Stimulated activated CD8-positive, alpha-beta memory T cell treated with anti-CD3 and anti-CD28 coated beads, Interleukin-15, amount 100 ng/mL, for 4 hours (primary cell): Measurements from ENCODE around the gene KIF9.
"Not testable (repeated sequence)": the region's sequence is repeated elsewhere in the genome, so short reads cannot be mapped to it uniquely, and the experiment has no call there.

Experiments used
- DNase-seq, 2 donors: peaks; one replicate each; pipeline ENCODE4 v3.0.0-alpha.2; 2020; ENCODE audit warnings: low read depth in 2 of 2

KIF9 gene

GRCh38 chr3:47282424-47283192 lies at the start of gene KIF9, which contains the start of gene KLHL18:
TSS of gene KIF9 (minus strand) at chr3:47282799. CDS start at chr3:47277374, 5,425 bp downstream.
TSS of gene KLHL18 (plus strand) at chr3:47282944. CDS start at chr3:47282966, 22 bp downstream.
- peak; percentile 91 for DNase-seq

GRCh38 chr3:47324278-47324865 lies 41.8 kb upstream of the KIF9 start:
- peak in 1 of 2 donors; percentile 5 for DNase-seq

- DNase-seq = no peak
These were observed 41.1 kb upstream of the KIF9 start for GRCh38 chr3:47323431-47324277.

DNA sequence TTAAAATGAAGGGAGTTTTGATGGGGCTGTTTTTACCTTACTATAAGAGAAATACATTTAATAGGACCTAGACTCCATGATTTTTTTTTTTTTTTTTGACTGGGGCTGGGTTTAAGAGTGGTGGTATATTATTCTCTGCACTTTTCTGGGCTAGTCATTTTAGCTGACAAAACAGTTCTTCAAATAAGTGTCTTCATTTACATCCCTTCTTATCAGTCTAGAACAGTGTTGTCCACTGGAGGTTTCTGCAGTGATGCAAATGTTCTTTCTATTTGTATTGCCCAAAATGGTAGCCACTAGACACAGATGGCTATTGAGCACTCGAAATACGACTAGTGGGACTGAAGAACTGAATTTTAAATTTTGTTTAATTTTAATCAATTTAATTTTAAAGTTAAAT lies 37.4 kb upstream of the KIF9 start:
- DNase-seq = no peak

DNA sequence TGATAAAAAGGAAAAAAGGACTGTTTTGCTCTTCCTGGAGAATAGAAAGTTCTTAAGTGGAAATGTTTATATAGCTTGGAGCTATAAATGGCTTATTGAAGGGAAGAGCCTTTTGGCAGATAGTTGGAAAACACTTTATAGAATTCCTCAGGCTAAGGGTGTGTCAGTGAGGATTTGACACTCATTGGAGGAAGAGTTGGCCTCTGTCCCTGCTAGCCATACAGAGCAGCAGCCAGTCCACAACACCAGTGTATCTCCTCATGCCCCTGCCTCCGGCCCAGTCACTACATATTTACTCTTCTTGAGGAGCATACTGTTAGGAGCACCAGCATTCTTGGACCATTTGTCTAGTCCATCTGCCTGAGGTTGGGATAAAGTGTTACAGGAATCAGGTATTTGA lies 36.3 kb upstream of the KIF9 start:
- DNase-seq = no peak

GRCh38 chr3:47316151-47316550 lies 33.6 kb upstream of the KIF9 start:
- not testable (repeated sequence) for DNase-seq

- no peak for DNase-seq
These were observed 32.6 kb upstream of the KIF9 start for GRCh38 chr3:47315069-47315647.

DNA sequence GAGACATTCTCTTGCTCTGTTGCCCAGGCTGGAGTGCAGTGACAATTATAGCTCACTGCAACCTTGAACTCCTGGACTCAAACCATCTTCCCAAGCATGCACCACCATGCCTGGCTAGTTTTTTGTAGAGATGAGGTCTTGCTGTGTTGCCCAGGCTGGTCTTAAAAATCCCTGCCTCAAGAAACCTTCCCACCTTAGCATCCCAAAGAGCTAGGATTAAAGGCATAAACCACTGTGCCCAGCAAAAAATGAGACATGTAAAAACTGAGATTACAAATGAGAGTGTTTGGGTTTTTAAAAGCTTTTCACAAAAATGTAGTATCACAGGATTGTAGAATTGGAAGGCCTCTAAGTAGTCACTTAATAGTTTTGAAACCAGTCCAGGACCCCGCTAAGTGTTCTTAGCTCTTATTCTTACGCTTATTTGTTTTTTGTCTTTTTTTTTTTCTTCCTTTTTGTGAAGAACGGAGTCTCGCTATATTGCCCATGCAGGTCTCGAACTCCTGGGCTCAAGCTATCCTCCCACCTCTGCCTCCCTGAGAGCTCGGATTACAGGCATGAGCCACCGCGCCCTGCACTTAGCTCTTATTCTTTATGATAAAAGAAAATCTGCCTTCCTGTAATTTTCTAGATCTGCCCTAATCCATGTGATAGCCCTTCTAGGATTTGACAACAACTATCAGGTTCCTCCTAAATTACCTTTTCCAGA lies 31.6 kb upstream of the KIF9 start:
- no peak for DNase-seq

GRCh38 chr3:47313341-47314055 lies 30.9 kb upstream of the KIF9 start:
- DNase-seq = no peak

GRCh38 chr3:47310391-47310790 lies 27.8 kb upstream of the KIF9 start:
- DNase-seq = no peak

DNA sequence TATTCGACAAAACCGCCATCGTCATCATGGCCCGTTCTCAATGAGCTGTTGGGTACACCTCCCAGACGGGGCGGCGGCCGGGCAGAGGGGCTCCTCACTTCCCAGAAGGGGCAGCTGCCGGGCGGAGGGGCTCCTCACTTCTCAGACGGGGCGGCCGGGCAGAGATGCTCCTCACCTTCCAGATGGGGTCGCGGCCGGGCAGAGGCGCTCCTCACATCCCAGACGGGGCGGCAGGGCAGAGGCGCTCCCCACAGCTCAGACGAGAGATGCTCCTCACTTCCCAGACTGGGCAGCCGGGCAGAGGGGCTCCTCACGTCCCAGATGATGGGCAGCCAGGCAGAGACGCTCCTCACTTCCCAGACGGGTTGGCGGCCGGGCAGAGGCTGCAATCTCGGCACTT lies 26.6 kb upstream of the KIF9 start:
- not testable (repeated sequence) for DNase-seq

GRCh38 chr3:47306022-47306421 lies 23.4 kb upstream of the KIF9 start:
- DNase-seq = no peak

DNA sequence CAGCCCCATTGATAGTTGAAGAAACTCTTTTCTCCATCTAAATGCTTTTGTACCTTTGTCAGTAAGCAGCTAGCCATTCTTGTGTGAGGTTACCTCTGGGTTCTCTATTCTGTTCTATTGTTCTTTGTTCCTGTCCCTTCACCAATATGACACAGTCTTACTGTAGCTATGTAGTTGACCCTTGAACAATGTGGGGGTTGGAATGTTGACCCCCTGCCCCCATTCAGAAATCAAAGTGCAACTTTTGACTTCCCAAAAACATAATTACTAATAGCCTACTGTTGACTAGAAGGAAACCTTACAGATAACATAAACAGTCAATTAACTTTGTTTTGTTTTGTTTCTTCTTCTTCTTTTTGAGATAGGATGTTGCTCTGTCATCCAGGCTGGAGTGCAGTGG lies 18.9 kb upstream of the KIF9 start:
- no peak for DNase-seq

DNA sequence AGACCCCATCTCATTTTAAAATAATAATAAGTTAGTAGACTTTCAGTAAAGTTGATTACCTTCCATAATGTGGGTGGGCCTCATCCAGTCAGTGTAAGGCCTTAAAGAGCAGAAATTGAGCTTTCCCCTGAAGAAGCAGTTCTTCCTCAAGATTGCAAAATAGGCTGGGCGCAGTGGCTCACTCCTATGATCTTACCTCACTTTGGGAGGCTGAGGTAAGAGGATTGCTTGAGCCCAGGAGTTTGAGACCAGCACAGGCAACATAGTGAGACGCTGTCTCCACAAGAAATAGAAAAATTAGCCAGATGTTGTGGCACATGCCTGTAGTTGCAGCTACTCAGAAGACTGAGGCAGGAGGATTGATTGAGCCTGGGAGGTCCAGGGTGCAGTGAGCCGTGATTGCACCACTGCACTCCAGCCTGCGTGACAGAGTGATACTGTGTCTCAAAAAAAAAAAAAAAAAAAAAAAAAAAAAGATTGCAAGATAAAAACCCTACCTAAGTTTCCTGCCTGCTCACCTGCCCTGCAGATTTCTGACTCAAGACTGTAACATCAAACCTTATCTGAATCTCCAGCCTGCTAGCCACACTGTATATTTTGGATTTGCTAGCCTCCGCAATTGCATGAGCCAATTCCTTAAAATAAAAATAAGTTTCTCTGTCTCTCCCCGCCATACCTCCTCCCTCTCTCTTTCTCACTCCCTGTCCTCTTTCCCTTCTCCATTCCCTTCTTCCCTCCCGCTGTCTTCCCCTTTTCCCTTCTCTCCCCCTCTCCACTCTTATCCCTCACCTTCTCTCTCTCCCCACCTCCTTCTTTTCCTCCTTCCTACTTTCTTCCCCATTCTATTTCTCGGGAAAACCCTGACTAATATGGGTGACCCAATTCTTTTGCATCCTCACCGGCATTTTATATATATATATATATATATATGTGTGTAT lies 17.1 kb upstream of the KIF9 start:
- no peak for DNase-seq

DNA sequence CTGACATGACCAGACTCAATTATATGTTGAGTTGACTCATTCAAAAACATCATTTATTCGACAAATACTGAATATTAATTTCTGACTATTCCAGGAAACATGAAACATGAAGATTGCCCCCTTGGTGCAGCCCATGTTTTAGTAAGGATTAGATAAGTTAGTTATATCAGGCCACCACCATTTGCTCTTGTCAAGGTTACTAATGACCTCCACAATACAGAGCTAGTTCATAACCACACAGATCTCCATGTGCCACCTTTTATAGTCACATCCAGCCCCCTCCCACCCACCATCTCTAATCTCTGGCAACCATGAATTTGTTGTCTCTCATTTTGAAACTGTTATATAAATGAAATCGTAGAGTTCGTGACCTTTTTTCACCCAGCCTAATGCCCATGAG lies 15.8 kb upstream of the KIF9 start:
- no peak for DNase-seq

- DNase-seq = no peak
These were observed 14.1 kb upstream of the KIF9 start for GRCh38 chr3:47296562-47297302.

GRCh38 chr3:47295976-47296375 lies 13.4 kb upstream of the KIF9 start:
- no peak for DNase-seq

GRCh38 chr3:47295322-47295721 lies 12.7 kb upstream of the KIF9 start:
- no peak for DNase-seq

DNA sequence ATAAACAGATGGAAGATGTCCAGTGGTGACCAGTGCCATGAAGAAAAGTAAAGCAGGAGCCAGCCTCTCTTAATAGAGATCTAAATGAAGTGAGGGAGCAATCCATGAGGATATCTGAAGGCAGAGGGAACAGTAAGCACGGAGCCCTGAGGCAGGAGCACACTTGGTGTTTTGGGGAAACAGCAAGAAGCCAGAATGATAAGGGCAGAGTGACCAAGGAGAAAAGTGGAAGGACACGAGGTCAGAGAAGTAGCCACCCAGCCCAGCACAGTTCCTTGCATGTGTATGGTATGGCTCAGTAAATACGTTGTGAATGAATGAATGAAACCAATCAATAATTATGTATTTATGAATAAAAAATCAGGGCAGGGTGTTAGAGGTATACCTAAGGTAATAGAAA lies 11.8 kb upstream of the KIF9 start:
- DNase-seq = no peak
